OCI-LY3 (cell line): Measurements from ENCODE around the gene METAP2.

Source experiments
- H2AFZ ChIP-seq: fragments of 200-600, 300-600 bp; shearing (Covaris generic); 2 replicates; pipeline ENCODE4 v1.6.0; 2014; ENCODE audit warnings: antibody characterized with exemption, low read depth, low read length
- H3K27ac ChIP-seq: fragments of 200-600, 300-600 bp; sonication (generic); 2 replicates; pipeline ENCODE4 v1.5.1; 2014; ENCODE audit warnings: mild to moderate bottlenecking, low read length, moderate library complexity, mixed read lengths
- H3K27me3 ChIP-seq: fragments of 200-600, 300-600 bp; sonication (generic); 2 replicates; pipeline ENCODE4 v1.6.1; 2014; ENCODE audit warnings: low read depth, low read length, mixed read lengths
- H3K36me3 ChIP-seq: fragments of 200-600, 300-600 bp; sonication (generic); replicated peaks from 2 replicates; pipeline ENCODE3; 2014; ENCODE audit warnings: low read depth, low read length, mixed read lengths
- H3K4me1 ChIP-seq: fragments of 300-600, 200-600 bp; sonication (generic); 2 replicates; pipeline ENCODE4 v1.6.1; 2014; ENCODE audit warnings: low read length, mixed read lengths
- H3K4me2 ChIP-seq: fragments of 200-600, 300-600 bp; sonication (generic); 2 replicates; pipeline ENCODE4 v1.6.1; 2014; ENCODE audit warnings: low read length, mixed read lengths
- H3K4me3 ChIP-seq: fragments of 300-600, 200-600 bp; sonication (generic); 2 replicates; pipeline ENCODE4 v1.5.1; 2014; ENCODE audit warnings: antibody characterized with exemption, mild to moderate bottlenecking, low read length, moderate library complexity
- H3K79me2 ChIP-seq: fragments of 300-600, 200-600 bp; shearing (Covaris generic); 2 replicates; pipeline ENCODE4 v1.6.1; 2014; ENCODE audit warnings: mild to moderate bottlenecking, low read length, mixed read lengths
- H3K9ac ChIP-seq: fragments of 300-600, 200-600 bp; shearing (Covaris generic); 2 replicates; pipeline ENCODE4 v1.6.0; 2014; ENCODE audit warnings: mild to moderate bottlenecking, low read length, moderate library complexity
- H3K9me3 ChIP-seq: fragments of 200-600, 300-600 bp; shearing (Covaris generic); 2 replicates; pipeline ENCODE4 v1.6.1; 2014; ENCODE audit warnings: low read length, mixed read lengths; ENCODE audit not compliant: insufficient read depth
- H4K20me1 ChIP-seq: fragments of 200-600, 300-600 bp; sonication (generic); 2 replicates; pipeline ENCODE4 v1.6.1; 2016; ENCODE audit warnings: low read length, mixed read lengths; ENCODE audit not compliant: insufficient read depth
- EZH2phosphoT487 ChIP-seq: fragments of 200-600 bp; shearing (Covaris generic); IDR thresholded peaks from 2 replicates; pipeline ENCODE4 v1.6.1; 2018; ENCODE audit warnings: antibody characterized with exemption, mixed run types, low read depth
- TF ChIP-seq, protein P1 (sequence below): fragments of 200-600, 300-600 bp; sonication (generic); IDR thresholded peaks from 2 replicates; pipeline ENCODE4 v1.5.1; 2014; ENCODE audit warnings: antibody characterized with exemption, low read length, low read depth

METAP2 gene

GRCh38 chr12:95545303-95545702, 71.4 kb downstream of the METAP2 start:
- Histone ChIP-seq H3K4me1 (peaks cover 5% of the 10 kb centered on the region), H3K4me2 (no peak overlapping the region), H3K27ac (no peak overlapping the region), H3K36me3 (no peaks in the 10 kb centered on the region), H3K4me3 (no peak overlapping the region), H4K20me1 (no peaks in the 10 kb centered on the region), H3K9me3 (peaks cover 7% of the 10 kb centered on the region), H3K9ac (no peak overlapping the region), H3K27me3 (no peaks in the 10 kb centered on the region), H3K79me2 (no peaks in the 10 kb centered on the region), H2AFZ (no peak overlapping the region)
- TF ChIP-seq, protein P1, sequence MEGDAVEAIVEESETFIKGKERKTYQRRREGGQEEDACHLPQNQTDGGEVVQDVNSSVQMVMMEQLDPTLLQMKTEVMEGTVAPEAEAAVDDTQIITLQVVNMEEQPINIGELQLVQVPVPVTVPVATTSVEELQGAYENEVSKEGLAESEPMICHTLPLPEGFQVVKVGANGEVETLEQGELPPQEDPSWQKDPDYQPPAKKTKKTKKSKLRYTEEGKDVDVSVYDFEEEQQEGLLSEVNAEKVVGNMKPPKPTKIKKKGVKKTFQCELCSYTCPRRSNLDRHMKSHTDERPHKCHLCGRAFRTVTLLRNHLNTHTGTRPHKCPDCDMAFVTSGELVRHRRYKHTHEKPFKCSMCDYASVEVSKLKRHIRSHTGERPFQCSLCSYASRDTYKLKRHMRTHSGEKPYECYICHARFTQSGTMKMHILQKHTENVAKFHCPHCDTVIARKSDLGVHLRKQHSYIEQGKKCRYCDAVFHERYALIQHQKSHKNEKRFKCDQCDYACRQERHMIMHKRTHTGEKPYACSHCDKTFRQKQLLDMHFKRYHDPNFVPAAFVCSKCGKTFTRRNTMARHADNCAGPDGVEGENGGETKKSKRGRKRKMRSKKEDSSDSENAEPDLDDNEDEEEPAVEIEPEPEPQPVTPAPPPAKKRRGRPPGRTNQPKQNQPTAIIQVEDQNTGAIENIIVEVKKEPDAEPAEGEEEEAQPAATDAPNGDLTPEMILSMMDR: no peak
- TF ChIP-seq EZH2phosphoT487: no peak

DNA sequence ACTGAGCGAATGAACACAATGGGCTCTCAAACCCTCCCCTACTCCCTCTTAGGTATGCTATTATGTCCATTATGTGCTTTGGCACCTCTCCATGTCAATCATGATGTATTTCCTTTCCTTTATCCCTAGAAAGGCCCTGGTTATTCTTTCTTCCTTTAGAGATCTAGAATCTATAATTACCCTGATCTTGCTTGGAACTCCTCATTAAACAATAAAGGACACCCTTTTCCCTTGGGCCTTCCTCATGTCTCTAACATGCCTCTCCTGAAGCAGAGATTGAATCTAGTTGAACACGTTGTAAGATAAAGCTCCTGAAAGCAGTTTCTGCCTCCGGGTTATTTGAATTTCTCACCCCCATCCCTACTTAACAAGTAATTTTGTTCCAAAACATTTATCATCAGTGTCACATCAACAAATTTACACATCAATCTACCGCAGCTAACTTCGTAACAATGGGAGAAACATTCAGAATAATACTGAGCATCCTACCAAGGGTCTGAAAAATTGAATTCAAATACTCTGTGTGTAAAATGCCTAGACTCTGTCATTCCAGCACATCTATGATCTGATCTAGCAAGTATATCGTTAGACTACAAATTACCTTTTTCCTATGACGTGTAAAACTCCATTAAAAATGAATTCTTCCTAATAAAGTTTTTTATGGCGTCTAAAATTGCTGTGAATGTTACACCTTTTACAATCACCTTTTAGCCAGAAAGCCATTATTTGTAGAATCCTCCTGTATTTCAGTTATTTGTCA, 72.0 kb downstream of the METAP2 start:
- Histone ChIP-seq H4K20me1 (no peaks in the 10 kb centered on the region), H3K36me3 (no peaks in the 10 kb centered on the region), H3K27me3 (no peaks in the 10 kb centered on the region), H2AFZ (no peak overlapping the region), H3K9me3 (peaks cover 7% of the 10 kb centered on the region), H3K79me2 (no peaks in the 10 kb centered on the region), H3K4me2 (no peak overlapping the region), H3K9ac (no peak overlapping the region), H3K27ac (no peak overlapping the region), H3K4me3 (no peak overlapping the region), H3K4me1 (peaks cover 5% of the 10 kb centered on the region)
- TF ChIP-seq, protein P1: no peak
- TF ChIP-seq EZH2phosphoT487: no peak

DNA sequence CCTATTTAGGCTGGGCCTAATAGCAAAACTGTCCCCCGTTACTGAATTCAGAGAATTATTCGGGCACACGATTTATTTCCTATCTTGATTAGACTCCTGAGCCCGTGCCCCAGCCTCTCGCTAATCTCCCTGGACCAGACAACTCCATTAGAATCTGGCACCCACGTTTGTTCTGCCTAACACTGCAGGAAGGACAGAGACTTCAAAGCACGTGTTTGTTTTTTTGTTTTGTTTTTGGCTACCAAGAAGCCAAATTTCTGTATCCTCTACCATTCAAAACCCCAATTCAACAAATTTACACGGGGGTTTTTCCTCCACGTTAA, 72.5 kb downstream of the METAP2 start:
- Histone ChIP-seq H3K27ac (no peak overlapping the region), H4K20me1 (no peaks in the 10 kb centered on the region), H3K4me1 (peaks cover 6% of the 10 kb centered on the region), H3K79me2 (no peaks in the 10 kb centered on the region), H3K4me3 (no peak overlapping the region), H3K9ac (no peak overlapping the region), H3K9me3 (peaks cover 7% of the 10 kb centered on the region), H3K36me3 (no peaks in the 10 kb centered on the region), H2AFZ (no peak overlapping the region), H3K4me2 (no peak overlapping the region), H3K27me3 (no peaks in the 10 kb centered on the region)
- TF ChIP-seq, protein P1: no peak
- no peak for TF ChIP-seq EZH2phosphoT487

GRCh38 chr12:95547522-95548055, 73.6 kb downstream of the METAP2 start:
- H3K9me3 ChIP-seq: peaks cover 7% of the 10 kb centered on the region
- H3K9ac ChIP-seq: no peak overlapping the region
- peak overlapping the region; percentile 63; the same call in 1 of the 2 replicates for H3K4me3 ChIP-seq
- no peaks in the 10 kb centered on the region for H4K20me1 ChIP-seq
- no peak overlapping the region for H3K27ac ChIP-seq
- H3K4me1 ChIP-seq: peaks cover 11% of the 10 kb centered on the region; the same call in 1 of the 2 replicates
- no peak overlapping the region for H2AFZ ChIP-seq
- peak overlapping the region; percentile 32; the same call in 1 of the 2 replicates for H3K4me2 ChIP-seq
- TF ChIP-seq, protein P1: no peak
- no peak for TF ChIP-seq EZH2phosphoT487
- no peaks in the 10 kb centered on the region for H3K27me3 ChIP-seq
- H3K36me3 ChIP-seq: no peaks in the 10 kb centered on the region
- no peaks in the 10 kb centered on the region for H3K79me2 ChIP-seq
